ENCODE data around the gene TMEM50B. TPM values are rescaled to one million over a fixed set of nuclear protein-coding genes. Genes with fewer than 3 reads are reported as not detected.
"Not testable (repeated sequence)": the region's sequence is repeated elsewhere in the genome, so short reads cannot be mapped to it uniquely, and the experiment has no call there.

The TMEM50B gene
- total and polyA plus RNA-seq, 3 donors from 2014 or later = 57.8 to 115 (median 70.6) TPM

DNA sequence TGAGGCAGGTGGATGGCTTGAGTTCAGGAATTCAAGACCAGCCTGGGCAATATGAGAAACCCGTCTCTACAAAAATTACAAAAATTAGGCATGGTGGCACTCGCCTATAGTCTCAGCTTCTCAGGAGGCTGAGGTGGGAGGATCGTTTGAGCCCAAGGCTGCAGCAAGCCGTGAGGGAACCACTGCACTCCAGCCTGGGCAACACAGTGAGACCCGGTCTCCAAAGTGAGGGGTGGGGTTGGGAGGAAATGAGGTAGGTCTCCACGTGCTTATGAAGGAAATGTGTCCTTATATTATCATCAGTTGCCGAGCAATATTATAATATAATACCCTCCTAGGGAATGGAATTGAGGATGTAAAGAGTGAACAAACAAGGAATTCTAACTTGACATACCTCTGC is 2.7 kb downstream of the TMEM50B start:
- DNase-seq = no peak
- Histone ChIP-seq H3K4me3 (no peak overlapping the region), H3K36me3 (ENCODE audit: low read depth, missing control alignments) (no peaks in the 10 kb centered on the region), H3K4me1 (no peaks in the 10 kb centered on the region), H3K9me3 (no peaks in the 10 kb centered on the region), H3K27me3 (no peaks in the 10 kb centered on the region), H3K27ac (no peak overlapping the region)
- TF ChIP-seq, protein P1, sequence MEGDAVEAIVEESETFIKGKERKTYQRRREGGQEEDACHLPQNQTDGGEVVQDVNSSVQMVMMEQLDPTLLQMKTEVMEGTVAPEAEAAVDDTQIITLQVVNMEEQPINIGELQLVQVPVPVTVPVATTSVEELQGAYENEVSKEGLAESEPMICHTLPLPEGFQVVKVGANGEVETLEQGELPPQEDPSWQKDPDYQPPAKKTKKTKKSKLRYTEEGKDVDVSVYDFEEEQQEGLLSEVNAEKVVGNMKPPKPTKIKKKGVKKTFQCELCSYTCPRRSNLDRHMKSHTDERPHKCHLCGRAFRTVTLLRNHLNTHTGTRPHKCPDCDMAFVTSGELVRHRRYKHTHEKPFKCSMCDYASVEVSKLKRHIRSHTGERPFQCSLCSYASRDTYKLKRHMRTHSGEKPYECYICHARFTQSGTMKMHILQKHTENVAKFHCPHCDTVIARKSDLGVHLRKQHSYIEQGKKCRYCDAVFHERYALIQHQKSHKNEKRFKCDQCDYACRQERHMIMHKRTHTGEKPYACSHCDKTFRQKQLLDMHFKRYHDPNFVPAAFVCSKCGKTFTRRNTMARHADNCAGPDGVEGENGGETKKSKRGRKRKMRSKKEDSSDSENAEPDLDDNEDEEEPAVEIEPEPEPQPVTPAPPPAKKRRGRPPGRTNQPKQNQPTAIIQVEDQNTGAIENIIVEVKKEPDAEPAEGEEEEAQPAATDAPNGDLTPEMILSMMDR (IDR thresholded peaks at IDR 0.05) = no peak
- no peak for TF ChIP-seq POLR2A (IDR thresholded peaks at IDR 0.05)
- intact Hi-C loops (cut with DNase I; ENCODE audit: low total_unique reads) = no loop called here
- WGBS, 2 donors = 72 to 75% methylated on average over 7 of the region's 7 CpGs

DNA sequence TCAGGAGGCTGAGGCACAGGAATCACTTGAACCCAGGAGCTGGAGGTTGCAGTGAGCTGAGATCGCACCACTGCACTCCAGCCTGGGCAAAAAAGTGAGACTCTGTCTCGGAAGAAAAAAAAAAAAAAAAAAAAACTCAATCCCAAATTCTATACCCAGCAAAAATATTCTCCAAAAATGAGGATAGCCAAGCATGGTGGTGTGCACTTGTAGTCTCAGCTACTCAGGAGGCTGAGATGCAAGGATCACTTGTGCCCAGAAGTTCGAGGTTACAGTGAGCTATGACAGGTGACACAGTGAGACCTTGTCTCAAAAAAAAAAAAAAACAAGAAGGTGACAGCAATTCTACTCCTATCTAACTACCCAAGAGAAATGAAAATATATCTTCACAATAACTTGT is 6.4 kb downstream of the TMEM50B start:
- DNase-seq = no peak
- Histone ChIP-seq H3K27ac (no peak overlapping the region), H3K27me3 (no peaks in the 10 kb centered on the region), H3K4me1 (peaks cover 4% of the 10 kb centered on the region), H3K36me3 (ENCODE audit: low read depth, missing control alignments) (no peaks in the 10 kb centered on the region), H3K4me3 (no peak overlapping the region), H3K9me3 (no peaks in the 10 kb centered on the region)
- 94 to 98% methylated on average over 3 of the region's 3 CpGs for WGBS, 2 donors
- TF ChIP-seq, protein P1 (IDR thresholded peaks at IDR 0.05) = no peak
- no peak for TF ChIP-seq POLR2A (IDR thresholded peaks at IDR 0.05)
- intact Hi-C loops (cut with DNase I; ENCODE audit: low total_unique reads) = no loop called here

DNA sequence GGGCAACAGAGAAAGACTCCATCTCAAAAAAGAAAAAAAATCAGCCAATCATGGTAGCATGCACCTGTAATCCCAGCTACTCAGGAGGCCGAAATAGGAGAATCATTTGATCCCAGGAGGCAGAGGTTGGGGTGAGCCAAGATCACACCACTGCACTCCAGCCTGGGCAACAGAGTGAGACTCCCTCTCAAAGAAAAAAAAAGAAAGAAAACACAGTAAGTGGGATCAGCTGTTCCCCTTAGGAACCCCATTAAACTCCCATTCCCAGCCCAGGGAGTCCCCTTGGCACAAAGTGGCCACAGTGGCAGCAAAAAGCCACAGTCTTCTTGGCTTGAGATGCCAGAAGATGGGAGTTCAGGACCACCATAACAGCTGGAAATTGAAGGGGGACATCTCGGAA is 9.1 kb downstream of the TMEM50B start:
- intact Hi-C loops (cut with DNase I; ENCODE audit: low total_unique reads) = no loop called here

DNA sequence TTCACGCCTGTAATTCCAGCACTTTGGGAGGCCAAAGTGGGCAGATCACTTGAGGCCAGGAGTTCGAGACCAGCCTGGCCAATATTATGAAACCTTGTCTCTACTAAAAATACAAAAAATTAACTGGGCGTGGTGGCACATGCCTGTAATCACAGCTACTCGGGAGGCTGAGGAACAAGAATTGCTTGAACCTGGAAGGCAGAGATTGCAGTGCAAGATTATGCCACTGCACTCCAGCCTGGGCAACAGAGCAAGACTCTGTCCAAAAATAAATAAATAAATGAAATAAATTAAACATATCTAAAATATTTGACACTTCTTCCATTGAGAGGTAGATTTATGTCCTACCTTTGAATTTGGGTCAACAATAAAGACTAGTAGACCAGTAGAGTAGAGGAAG is 10.6 kb downstream of the TMEM50B start:
- DNase-seq; H3K4me1 ChIP-seq; H3K36me3 ChIP-seq (ENCODE audit: low read depth, missing control alignments); H3K4me3 ChIP-seq; H3K27me3 ChIP-seq; H3K27ac ChIP-seq; intact Hi-C loops (cut with DNase I; ENCODE audit: low total_unique reads); H3K9me3 ChIP-seq: not testable (repeated sequence)
- WGBS, 2 donors = 89 to 93% methylated on average over 4 of the region's 4 CpGs

More for the DNA sequence above, 9.1 kb downstream of the TMEM50B start:
- WGBS, 2 donors = 85 to 98% methylated on average over 2 of the region's 2 CpGs
- H3K4me3 ChIP-seq = no peak overlapping the region
- no peaks in the 10 kb centered on the region for H3K27me3 ChIP-seq
- no peak for TF ChIP-seq POLR2A (IDR thresholded peaks at IDR 0.05)
- TF ChIP-seq, protein P1 (IDR thresholded peaks at IDR 0.05) = no peak
- no peak overlapping the region for H3K27ac ChIP-seq
- no peak for DNase-seq
- no peaks in the 10 kb centered on the region for H3K36me3 ChIP-seq (ENCODE audit: low read depth, missing control alignments)
- peaks cover 4% of the 10 kb centered on the region for H3K4me1 ChIP-seq
- no peaks in the 10 kb centered on the region for H3K9me3 ChIP-seq

DNA sequence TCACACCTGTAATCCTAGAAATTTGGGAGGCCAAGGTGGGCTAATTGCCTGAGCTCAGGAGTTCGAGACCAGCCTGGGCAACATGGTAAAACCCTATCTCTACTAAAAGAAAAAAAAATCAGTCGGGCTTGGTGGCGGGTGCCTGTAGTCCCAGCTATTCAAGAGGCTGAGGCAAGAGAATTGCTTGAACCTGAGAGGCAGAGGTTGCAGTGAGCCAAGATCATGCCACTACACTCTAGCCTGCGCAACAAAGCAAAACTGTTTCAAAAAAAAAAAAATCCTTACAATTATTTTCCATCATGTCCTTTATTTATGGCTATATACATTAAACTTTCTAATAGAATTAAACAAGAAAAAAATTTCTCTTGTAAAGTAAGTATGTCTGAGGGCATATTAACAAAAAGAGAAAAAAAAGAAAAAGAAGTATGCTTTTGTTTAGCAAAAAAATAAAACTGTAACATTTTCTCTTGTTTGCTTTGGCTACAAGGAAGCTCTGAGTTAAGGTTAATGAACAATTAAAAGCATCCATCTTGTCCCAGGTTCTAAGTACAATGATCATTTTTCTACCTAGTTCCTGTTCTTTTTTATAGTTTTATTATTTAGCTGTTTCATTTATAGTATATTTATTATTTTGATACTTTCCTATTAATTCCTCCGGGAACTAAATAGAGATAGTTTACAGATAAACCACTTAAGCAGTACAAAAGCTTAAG is 18.1 kb downstream of the TMEM50B start:
- Histone ChIP-seq H3K36me3 (ENCODE audit: low read depth, missing control alignments) (no peaks in the 10 kb centered on the region), H3K9me3 (no peaks in the 10 kb centered on the region), H3K27ac (no peak overlapping the region), H3K4me1 (no peaks in the 10 kb centered on the region), H3K27me3 (no peaks in the 10 kb centered on the region), H3K4me3 (no peak overlapping the region)
- 89 to 91% methylated on average over 5 of the region's 5 CpGs for WGBS, 2 donors
- no peak for TF ChIP-seq POLR2A (IDR thresholded peaks at IDR 0.05)
- TF ChIP-seq, protein P1 (IDR thresholded peaks at IDR 0.05) = no peak
- intact Hi-C loops (cut with DNase I; ENCODE audit: low total_unique reads) = no loop called here
- DNase-seq = no peak

Measured in testis (tissue), 3 donors.